SK-N-SH treated with all-trans-retinoic acid at 6 μM for 48 hours (cell line): ENCODE results near the gene DDX50.

Experiments used
- ATAC-seq: fragments of 200-7000 bp; cut with Tn5 transposase; 3 replicates; pipeline ENCODE4 v1.9.1; 2020; ENCODE audit warnings: mild to moderate bottlenecking, moderate library complexity
- ARNTL ChIP-seq: fragments of 450-650 bp; formaldehyde crosslinking; IDR thresholded peaks from 2 replicates; pipeline ENCODE4 v1.5.0; 2020; ENCODE audit warnings: low read depth, mild to moderate bottlenecking, moderate library complexity, borderline replicate concordance
- BACH2 ChIP-seq: fragments of 250-450 bp; sonication (Bioruptor Pico); IDR thresholded peaks from 2 replicates; pipeline ENCODE4 v1.9.0; 2021; ENCODE audit warnings: mild to moderate bottlenecking, borderline replicate concordance
- CSDC2 ChIP-seq: fragments of 250-450 bp; sonication (Bioruptor Pico); IDR thresholded peaks from 2 replicates; pipeline ENCODE4 v1.5.0; 2020; ENCODE audit warnings: mild to moderate bottlenecking, moderate library complexity
- ESRRG ChIP-seq: fragments of 250-450 bp; sonication (Bioruptor Pico); IDR thresholded peaks from 2 replicates; pipeline ENCODE4 v1.6.1; 2021; ENCODE audit warnings: mild to moderate bottlenecking
- GLIS3 ChIP-seq: fragments of 250-450 bp; sonication (Bioruptor Pico); IDR thresholded peaks from 2 replicates; pipeline ENCODE4 v1.5.0; 2020; ENCODE audit warnings: mild to moderate bottlenecking, moderate library complexity
- ISL1 ChIP-seq: fragments of 250-450 bp; sonication (Bioruptor Pico); IDR thresholded peaks from 2 replicates; pipeline ENCODE4 v2.1.2; 2022; ENCODE audit warnings: mild to moderate bottlenecking, moderate library complexity
- OSR1 ChIP-seq: fragments of 250-450 bp; sonication (Bioruptor Pico); IDR thresholded peaks from 2 replicates; pipeline ENCODE4 v1.8.0; 2022; ENCODE audit warnings: moderate library complexity, mild to moderate bottlenecking, inconsistent platforms
- PPARA ChIP-seq: fragments of 250-450 bp; sonication (Bioruptor Pico); IDR thresholded peaks from 2 replicates; pipeline ENCODE4 v1.5.0; 2020; ENCODE audit warnings: mild to moderate bottlenecking, borderline replicate concordance
- RARB ChIP-seq: fragments of 250-450 bp; sonication (Bioruptor Pico); IDR thresholded peaks from 2 replicates; pipeline ENCODE4 v1.8.0; 2021; ENCODE audit warnings: mild to moderate bottlenecking, moderate library complexity
- SNAI2 ChIP-seq: fragments of 250-450 bp; sonication (Bioruptor Pico); IDR thresholded peaks from 2 replicates; pipeline ENCODE4 v1.5.0; 2020; ENCODE audit warnings: mild to moderate bottlenecking, moderate library complexity
- TCF4 ChIP-seq: fragments of 250-450 bp; sonication (Bioruptor Pico); IDR thresholded peaks from 2 replicates; pipeline ENCODE4 v1.8.0; 2021; ENCODE audit warnings: mild to moderate bottlenecking, moderate library complexity, borderline replicate concordance
- TOX ChIP-seq: fragments of 250-450 bp; sonication (Bioruptor Pico); IDR thresholded peaks from 2 replicates; pipeline ENCODE4 v1.8.0; 2021; ENCODE audit warnings: mild to moderate bottlenecking, moderate library complexity, borderline replicate concordance
- ZC3H10 ChIP-seq: fragments of 250-450 bp; sonication (Bioruptor Pico); IDR thresholded peaks from 2 replicates; pipeline ENCODE4 v1.5.1; 2021; ENCODE audit warnings: mild to moderate bottlenecking, moderate library complexity
- ZFP3 ChIP-seq: fragments of 250-450 bp; sonication (Bioruptor Pico); IDR thresholded peaks from 2 replicates; pipeline ENCODE4 v1.5.0; 2020; ENCODE audit warnings: mild to moderate bottlenecking, moderate library complexity
- ZFP30 ChIP-seq: fragments of 450-650 bp; formaldehyde crosslinking; IDR thresholded peaks from 2 replicates; pipeline ENCODE4 v1.5.0; 2022; ENCODE audit warnings: mild to moderate bottlenecking, moderate library complexity
- ZNF565 ChIP-seq: fragments of 450-650 bp; formaldehyde crosslinking; conservative IDR thresholded peaks from 2 replicates; pipeline ENCODE4 v1.5.0; 2020; ENCODE audit warnings: low read depth, mild to moderate bottlenecking, moderate library complexity
- ZNF70 ChIP-seq: fragments of 450-650 bp; formaldehyde crosslinking; IDR thresholded peaks from 2 replicates; pipeline ENCODE4 v1.5.0; 2020; ENCODE audit warnings: mild to moderate bottlenecking, moderate library complexity
- ZNF8 ChIP-seq: fragments of 450-650 bp; formaldehyde crosslinking; IDR thresholded peaks from 2 replicates; pipeline ENCODE4 v1.5.0; 2020; ENCODE audit warnings: mild to moderate bottlenecking, moderate library complexity
- TF ChIP-seq, protein P1 (sequence below): fragments of 250-450 bp; sonication (Bioruptor Pico); IDR thresholded peaks from 2 replicates; pipeline ENCODE4 v1.8.0; 2021; ENCODE audit warnings: low read depth, mild to moderate bottlenecking, moderate library complexity, borderline replicate concordance
- TF ChIP-seq, protein P2 (sequence below): fragments of 250-450 bp; sonication (Bioruptor Pico); IDR thresholded peaks from 2 replicates; pipeline ENCODE4 v1.8.0; 2020; ENCODE audit warnings: mild to moderate bottlenecking, moderate library complexity, borderline replicate concordance
- TF ChIP-seq, protein P3 (sequence below): fragments of 250-450 bp; sonication (Bioruptor Pico); IDR thresholded peaks from 2 replicates; pipeline ENCODE4 v1.5.0; 2020; ENCODE audit warnings: mild to moderate bottlenecking, moderate library complexity
- TF ChIP-seq, protein P4 (sequence below): fragments of 250-450 bp; sonication (Bioruptor Pico); IDR thresholded peaks from 2 replicates; pipeline ENCODE4 v1.5.1; 2020; ENCODE audit warnings: low read depth, mild to moderate bottlenecking, moderate library complexity

Gene DDX50

DNA sequence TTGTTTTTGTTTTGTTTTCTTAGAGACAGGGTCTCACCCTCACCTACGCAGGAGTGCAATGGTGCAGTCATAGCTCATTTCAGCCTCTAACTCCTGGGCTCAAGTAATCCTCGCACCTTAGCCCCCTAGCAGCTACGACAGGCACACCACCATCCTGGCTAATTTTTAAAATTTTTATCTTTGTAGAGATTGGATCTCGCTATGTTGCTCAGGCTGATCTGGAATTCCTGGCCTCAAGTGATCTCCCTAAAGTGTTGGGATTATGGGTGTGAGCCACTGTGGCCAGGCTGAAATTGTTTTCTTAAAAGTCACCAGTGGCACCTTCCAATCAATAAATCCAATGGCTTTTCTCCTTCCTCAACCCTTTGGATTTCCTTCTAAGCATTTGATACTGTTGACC, 20.9 kb upstream of the DDX50 start (continued):
- TF ChIP-seq, protein P1, sequence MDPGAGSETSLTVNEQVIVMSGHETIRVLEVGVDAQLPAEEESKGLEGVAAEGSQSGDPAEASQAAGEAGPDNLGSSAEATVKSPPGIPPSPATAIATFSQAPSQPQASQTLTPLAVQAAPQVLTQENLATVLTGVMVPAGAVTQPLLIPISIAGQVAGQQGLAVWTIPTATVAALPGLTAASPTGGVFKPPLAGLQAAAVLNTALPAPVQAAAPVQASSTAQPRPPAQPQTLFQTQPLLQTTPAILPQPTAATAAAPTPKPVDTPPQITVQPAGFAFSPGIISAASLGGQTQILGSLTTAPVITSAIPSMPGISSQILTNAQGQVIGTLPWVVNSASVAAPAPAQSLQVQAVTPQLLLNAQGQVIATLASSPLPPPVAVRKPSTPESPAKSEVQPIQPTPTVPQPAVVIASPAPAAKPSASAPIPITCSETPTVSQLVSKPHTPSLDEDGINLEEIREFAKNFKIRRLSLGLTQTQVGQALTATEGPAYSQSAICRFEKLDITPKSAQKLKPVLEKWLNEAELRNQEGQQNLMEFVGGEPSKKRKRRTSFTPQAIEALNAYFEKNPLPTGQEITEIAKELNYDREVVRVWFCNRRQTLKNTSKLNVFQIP (CRISPR knock-in tag) = no peak
- no peak for TF ChIP-seq TOX
- no peak for TF ChIP-seq ZFP30 (CRISPR knock-in tag)

DNA sequence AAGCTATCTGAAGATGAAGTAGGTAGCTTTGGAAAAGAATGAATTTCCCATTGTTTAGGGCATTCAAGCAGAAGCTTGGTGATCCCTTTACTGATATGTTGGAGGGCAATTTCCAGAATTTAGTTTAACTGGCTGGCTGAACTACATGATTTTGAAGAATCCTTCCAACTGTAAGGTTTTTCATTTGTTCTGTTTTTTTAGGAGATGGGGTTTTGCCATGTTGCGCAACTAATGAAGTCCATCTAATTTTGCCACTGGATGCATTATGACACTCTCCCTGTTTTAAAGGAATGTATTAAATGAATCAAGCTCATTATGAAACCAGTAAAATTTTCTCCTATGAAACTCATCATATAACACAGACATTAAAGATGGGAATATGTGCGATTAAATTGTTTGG, 6.1 kb upstream of the DDX50 start:
- TF ChIP-seq, protein P2, sequence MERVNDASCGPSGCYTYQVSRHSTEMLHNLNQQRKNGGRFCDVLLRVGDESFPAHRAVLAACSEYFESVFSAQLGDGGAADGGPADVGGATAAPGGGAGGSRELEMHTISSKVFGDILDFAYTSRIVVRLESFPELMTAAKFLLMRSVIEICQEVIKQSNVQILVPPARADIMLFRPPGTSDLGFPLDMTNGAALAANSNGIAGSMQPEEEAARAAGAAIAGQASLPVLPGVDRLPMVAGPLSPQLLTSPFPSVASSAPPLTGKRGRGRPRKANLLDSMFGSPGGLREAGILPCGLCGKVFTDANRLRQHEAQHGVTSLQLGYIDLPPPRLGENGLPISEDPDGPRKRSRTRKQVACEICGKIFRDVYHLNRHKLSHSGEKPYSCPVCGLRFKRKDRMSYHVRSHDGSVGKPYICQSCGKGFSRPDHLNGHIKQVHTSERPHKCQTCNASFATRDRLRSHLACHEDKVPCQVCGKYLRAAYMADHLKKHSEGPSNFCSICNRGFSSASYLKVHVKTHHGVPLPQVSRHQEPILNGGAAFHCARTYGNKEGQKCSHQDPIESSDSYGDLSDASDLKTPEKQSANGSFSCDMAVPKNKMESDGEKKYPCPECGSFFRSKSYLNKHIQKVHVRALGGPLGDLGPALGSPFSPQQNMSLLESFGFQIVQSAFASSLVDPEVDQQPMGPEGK (CRISPR knock-in tag) = no peak
- TF ChIP-seq ZFP30 (CRISPR knock-in tag) (no peak), ZFP3 (CRISPR knock-in tag) (no peak), ZNF8 (CRISPR knock-in tag) (no peak), ZC3H10 (CRISPR knock-in tag) (no peak), BACH2 (CRISPR knock-in tag) (no peak), SNAI2 (CRISPR knock-in tag) (no peak), ESRRG (CRISPR knock-in tag) (no peak), OSR1 (no peak)
- TF ChIP-seq, protein P1 (CRISPR knock-in tag) = no peak
- TF ChIP-seq, all 23 proteins: peak for 0
- ATAC-seq = no peak

DNA sequence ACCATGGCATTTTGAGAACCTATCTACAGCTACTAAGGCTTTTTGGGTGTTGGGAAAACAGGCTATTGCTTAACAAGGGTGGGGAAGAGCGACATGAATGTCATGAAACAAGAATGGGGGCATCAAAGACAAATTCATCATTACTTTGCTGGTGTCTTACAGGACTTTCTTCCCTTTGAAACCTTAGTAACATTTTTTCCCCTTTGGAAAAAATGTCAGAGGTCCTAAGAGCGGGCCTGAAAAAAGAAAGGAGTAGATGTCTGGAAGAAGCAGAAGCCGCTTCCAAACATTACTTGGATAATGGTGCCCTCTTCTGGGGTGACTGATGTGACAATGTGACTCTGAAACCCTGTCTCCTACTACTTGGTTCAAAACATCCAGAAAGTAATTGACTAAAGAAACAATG, 3.8 kb upstream of the DDX50 start:
- TF ChIP-seq, protein P3, sequence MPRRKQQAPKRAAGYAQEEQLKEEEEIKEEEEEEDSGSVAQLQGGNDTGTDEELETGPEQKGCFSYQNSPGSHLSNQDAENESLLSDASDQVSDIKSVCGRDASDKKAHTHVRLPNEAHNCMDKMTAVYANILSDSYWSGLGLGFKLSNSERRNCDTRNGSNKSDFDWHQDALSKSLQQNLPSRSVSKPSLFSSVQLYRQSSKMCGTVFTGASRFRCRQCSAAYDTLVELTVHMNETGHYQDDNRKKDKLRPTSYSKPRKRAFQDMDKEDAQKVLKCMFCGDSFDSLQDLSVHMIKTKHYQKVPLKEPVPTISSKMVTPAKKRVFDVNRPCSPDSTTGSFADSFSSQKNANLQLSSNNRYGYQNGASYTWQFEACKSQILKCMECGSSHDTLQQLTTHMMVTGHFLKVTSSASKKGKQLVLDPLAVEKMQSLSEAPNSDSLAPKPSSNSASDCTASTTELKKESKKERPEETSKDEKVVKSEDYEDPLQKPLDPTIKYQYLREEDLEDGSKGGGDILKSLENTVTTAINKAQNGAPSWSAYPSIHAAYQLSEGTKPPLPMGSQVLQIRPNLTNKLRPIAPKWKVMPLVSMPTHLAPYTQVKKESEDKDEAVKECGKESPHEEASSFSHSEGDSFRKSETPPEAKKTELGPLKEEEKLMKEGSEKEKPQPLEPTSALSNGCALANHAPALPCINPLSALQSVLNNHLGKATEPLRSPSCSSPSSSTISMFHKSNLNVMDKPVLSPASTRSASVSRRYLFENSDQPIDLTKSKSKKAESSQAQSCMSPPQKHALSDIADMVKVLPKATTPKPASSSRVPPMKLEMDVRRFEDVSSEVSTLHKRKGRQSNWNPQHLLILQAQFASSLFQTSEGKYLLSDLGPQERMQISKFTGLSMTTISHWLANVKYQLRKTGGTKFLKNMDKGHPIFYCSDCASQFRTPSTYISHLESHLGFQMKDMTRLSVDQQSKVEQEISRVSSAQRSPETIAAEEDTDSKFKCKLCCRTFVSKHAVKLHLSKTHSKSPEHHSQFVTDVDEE (CRISPR knock-in tag) = no peak
- peak; percentile 66; the same call in 1 of the 2 replicates for TF ChIP-seq ZNF70
- peak; percentile 17 for ATAC-seq

DNA sequence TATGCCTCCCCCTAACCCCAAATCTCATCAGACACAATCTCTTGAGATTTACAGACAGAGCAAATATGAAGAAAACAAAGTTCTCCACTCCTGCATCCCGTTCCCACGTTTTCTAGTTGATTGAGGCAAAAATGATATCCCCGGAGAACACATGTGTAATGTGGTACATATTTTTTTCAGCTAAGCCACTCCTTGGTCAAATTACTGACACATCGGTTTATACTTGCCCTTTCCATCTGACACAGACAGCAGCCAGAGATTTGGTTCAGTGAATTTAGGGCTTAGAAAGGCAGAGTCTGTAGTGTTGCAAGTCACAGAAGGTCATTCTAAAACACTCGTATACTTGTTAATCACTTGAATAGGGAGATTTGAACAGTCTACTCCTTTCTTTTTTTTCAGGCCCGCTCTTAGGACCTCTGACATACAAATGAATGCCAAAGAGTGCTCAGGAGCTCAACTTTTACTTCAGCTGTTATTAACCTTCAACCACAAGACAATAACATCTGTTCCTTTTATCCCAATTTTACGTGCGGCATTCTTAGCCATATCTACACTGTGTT, 1.8 kb upstream of the DDX50 start:
- TF ChIP-seq PPARA (CRISPR knock-in tag) = no peak
- no peak for TF ChIP-seq TOX
- TF ChIP-seq BACH2 (CRISPR knock-in tag) = no peak
- TF ChIP-seq RARB (CRISPR knock-in tag) = no peak
- TF ChIP-seq ZNF70 = no peak
- ATAC-seq = no peak

DNA sequence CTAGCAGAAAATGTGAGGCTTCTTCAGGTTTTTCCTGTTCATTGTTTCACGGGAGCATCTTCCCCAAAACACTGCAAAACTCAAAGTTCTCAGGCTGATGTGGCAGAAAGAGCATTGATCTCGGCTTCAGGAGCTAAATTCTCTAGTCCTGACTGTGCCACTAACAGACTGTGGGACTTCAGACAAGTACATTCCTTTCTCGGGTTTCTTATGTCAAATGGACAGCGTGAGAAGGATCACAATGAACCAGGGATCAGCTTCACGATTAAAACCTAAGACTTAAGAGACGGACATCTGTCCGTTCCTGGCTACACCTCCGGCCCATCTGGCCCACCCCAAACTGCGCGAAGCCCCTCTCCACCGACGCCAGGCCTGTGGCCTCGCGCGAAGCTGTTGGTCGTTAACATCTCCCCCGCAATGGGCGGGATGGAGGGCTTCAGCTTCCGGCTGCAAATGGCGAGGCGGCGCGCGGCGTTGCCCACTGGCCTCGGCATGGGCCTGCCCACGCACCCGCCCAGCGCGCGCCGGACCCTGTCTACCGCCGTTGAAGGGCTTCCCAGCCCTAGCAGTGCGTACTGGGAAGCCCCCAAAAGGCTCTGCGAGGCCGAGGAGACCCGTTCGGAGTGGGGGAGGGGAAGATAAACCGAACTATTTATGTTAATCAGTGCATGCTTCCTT, 549 bp upstream of the DDX50 start:
- peak; percentile 70 for ATAC-seq
- TF ChIP-seq ESRRG (CRISPR knock-in tag) (no peak), SNAI2 (CRISPR knock-in tag) (0 out of 2 replicates have a peak, but pooled peaks have one; percentile 8), TCF4 (CRISPR knock-in tag) (no peak), ZNF565 (CRISPR knock-in tag) (no peak), CSDC2 (CRISPR knock-in tag) (0 out of 2 replicates have a peak, but pooled peaks have one; percentile 33), ISL1 (CRISPR knock-in tag) (no peak), BACH2 (CRISPR knock-in tag) (no peak), ARNTL (CRISPR knock-in tag) (peak; percentile 65; the same call in 1 of the 2 replicates), GLIS3 (CRISPR knock-in tag) (0 out of 2 replicates have a peak, but pooled peaks have one; percentile 52), ZNF8 (CRISPR knock-in tag) (peak; percentile 36; the same call in 1 of the 2 replicates), ZC3H10 (CRISPR knock-in tag) (no peak), TOX (no peak), ZFP3 (CRISPR knock-in tag) (peak; percentile 48; the same call in 1 of the 2 replicates), ZNF70 (peak; percentile 19; the same call in 1 of the 2 replicates), OSR1 (no peak)
- TF ChIP-seq, protein P2 (CRISPR knock-in tag) = no peak
- TF ChIP-seq, protein P4, sequence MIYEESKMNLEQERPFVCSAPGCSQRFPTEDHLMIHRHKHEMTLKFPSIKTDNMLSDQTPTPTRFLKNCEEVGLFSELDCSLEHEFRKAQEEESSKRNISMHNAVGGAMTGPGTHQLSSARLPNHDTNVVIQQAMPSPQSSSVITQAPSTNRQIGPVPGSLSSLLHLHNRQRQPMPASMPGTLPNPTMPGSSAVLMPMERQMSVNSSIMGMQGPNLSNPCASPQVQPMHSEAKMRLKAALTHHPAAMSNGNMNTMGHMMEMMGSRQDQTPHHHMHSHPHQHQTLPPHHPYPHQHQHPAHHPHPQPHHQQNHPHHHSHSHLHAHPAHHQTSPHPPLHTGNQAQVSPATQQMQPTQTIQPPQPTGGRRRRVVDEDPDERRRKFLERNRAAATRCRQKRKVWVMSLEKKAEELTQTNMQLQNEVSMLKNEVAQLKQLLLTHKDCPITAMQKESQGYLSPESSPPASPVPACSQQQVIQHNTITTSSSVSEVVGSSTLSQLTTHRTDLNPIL = no peak
